Stimulated activated CD4-positive, alpha-beta T cell treated with anti-CD3 and anti-CD28 coated beads, Interleukin-2, amount 100 ng/mL, for 4 hours (primary cell): ENCODE data around the gene RSPH10B2.
"Not testable (repeated sequence)": the region's sequence is repeated elsewhere in the genome, so short reads cannot be mapped to it uniquely, and the experiment has no call there.

Source experiments
- DNase-seq: peaks from one replicate; pipeline ENCODE4 v3.0.0-alpha.2; 2020; ENCODE audit warnings: low read depth

RSPH10B2 gene

GRCh38 chr7:6842278-6842921, 88.5 kb downstream of the RSPH10B2 start:
- not testable (repeated sequence) for DNase-seq

- DNase-seq: not testable (repeated sequence)
These were observed 89.2 kb downstream of the RSPH10B2 start for GRCh38 chr7:6843092-6843491.

- DNase-seq: not testable (repeated sequence)
These were observed 89.8 kb downstream of the RSPH10B2 start for GRCh38 chr7:6843654-6844053.

GRCh38 chr7:6845971-6846449, 92.1 kb downstream of the RSPH10B2 start:
- not testable (repeated sequence) for DNase-seq

GRCh38 chr7:6847751-6848150, 93.8 kb downstream of the RSPH10B2 start:
- DNase-seq: not testable (repeated sequence)
